SH-SY5Y (cell line): ENCODE data around the gene USP32.

Experiments
- GATA2 ChIP-seq: IDR thresholded peaks from 2 replicates; pipeline ENCODE4 v1.6.1; 2011; ENCODE audit warnings: mild to moderate bottlenecking, low read depth, low read length
- GATA3 ChIP-seq: IDR thresholded peaks from 2 replicates; pipeline ENCODE4 v1.6.1; 2011; ENCODE audit warnings: low read depth, mild to moderate bottlenecking, low read length, moderate library complexity

Gene USP32

DNA sequence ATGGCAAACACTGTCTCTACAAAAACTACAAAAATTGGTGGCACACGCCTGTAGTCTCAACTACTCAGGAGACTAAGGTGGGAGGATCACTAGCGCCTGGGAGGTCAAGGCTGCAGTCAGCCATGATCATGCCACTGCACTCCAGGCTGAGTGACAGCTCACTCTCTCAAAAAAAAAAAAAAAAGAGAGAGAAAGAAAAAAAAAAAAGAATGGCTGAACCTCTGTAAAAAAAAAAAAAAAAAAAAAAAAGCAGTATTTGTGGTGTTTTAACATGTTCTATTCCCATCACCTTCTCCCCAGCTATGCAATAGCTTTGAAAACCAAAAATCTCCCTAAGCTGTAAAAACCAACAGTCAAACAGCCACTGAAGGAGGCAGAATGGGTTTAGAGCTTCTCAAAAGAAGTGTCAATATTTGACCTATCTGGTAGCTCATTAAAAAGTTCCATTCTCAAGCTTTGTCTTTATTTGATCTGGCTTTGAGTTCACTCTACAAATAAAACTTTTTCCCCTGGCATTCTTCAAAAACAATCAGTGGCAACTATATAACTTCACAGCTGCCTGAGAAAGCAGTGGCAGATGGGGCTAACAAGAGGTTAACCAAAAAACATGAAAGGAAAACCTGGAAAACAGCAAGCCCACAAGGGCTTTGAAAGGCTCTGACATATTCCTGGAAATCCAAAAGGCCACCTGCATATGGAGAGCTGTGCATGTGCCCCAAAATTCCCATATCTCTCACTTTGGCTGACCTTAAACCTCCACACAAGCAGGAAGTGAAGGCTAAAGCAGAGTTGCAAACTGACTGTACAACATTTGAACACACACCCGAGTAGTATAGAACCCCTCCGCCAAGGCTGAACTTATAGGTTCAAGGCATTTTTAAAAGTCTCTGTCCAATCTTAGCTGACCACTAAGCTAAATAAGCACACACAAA lies 36.0 kb downstream of the USP32 start:
- TF ChIP-seq GATA3 (no peak), GATA2 (no peak)

GRCh38 chr17:60354223-60354622 lies 37.7 kb downstream of the USP32 start:
- TF ChIP-seq GATA2 (no peak), GATA3 (no peak)

DNA sequence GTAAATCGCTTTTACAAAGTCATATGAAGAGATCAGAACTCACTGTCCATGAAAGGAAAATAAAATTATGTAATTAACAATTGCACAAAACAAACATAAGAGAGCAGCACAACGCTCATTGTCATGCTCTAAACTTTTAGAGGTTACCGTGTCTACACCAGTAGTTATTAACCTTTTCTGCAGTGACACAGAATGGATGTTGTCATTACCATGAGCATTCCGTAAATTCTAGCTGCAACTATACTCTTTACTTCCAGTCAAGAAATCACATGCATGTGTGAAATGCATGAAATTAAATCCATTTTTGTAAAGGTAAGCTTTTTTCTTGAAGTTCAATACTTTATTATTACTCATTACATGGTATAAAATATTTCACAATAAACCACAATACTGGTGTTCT lies 38.2 kb downstream of the USP32 start:
- TF ChIP-seq GATA3: no peak
- TF ChIP-seq GATA2: no peak

GRCh38 chr17:60352569-60352968 lies 39.4 kb downstream of the USP32 start:
- TF ChIP-seq GATA2: no peak
- TF ChIP-seq GATA3: no peak

DNA sequence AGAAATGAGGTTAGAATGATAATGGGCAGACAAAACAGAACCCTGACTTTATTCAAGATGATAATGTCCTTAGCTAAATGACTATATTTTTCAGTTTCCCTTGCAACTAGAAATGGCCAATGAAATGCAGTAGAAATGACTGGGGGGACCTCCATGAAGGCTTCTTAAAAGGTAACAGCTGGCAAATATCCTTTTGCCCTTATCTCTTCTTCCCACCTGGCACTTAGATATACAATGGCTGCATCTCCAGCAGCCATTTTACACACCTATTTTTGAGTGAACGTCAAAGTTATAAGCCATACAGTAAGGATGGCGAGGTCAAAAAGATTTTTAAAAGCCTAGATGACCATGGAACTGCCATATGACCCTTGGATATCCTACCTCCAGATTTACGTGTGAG lies 39.9 kb downstream of the USP32 start:
- TF ChIP-seq GATA2 (no peak), GATA3 (no peak)

DNA sequence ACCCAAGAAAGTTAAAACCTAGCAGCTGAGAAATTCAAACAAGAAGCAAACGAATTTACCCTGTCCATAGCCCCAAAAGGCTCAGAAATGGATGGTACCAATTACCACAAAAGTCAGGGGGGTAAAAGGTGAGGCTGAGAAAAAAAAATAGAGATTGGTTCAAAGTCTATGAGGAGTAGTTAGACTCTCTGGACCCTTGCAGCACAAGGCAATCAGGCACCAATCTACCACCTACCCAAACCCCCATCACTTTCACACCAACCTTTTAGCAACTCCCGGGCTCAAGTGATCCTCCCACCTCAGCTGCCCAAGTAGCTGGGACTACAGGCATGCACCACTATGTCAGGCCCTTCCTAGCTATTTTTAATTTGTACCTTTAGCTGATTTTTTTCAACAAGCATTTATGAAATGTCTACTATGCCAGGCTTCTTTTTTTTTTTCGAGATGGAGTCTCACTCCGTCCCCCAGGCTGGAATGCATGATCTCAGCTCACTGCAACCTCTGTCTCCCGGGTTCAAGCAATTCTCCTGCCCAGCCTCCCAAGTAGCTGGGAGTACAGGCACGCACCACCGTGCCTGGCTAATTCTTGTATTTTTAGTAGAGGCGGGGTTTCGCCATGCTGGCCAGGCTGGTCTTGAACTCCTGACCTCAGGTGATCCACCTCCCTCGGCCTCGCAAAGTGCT lies 40.8 kb downstream of the USP32 start:
- TF ChIP-seq GATA3 (no peak), GATA2 (no peak)

GRCh38 chr17:60348616-60349015 lies 43.3 kb downstream of the USP32 start:
- no peak for TF ChIP-seq GATA2
- TF ChIP-seq GATA3: no peak

DNA sequence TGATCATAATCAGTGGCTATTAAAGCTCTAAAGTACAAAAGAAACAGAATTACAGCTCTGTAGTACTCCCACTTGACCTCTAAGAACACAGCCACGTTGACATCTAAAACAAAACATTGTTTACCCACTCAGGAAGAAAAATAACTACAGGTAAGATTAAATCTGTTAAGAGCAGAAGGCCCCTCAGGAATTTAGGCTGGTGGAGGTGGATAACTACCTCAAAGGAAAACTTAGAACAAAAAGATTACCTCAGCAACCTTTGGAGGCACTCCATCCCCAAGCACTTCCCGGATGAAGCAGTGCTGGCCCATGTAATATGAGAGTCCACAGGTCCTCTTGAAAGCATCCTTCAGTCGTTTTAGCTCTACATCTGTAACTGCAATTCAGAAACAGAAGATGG lies 46.7 kb downstream of the USP32 start:
- TF ChIP-seq GATA3: no peak
- no peak for TF ChIP-seq GATA2

DNA sequence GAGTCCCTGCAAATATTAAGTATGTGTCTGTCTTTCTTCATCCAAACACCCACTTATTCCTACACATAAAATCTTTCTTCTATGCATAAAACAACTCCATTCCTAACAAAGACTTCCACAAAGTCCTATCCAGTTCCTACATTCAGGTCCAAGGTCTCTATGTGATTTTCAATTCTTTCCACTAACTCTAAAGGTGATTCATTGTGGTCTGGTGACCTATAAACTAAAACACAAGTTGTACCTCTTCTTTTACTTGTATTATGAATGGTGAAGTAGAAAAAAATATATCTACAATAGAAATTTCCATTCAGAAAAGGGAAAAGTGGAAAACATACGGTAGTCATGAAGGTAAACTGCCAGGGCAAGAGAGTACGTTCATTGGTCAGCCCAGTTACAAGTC lies 56.6 kb downstream of the USP32 start:
- TF ChIP-seq GATA2 (no peak), GATA3 (no peak)

DNA sequence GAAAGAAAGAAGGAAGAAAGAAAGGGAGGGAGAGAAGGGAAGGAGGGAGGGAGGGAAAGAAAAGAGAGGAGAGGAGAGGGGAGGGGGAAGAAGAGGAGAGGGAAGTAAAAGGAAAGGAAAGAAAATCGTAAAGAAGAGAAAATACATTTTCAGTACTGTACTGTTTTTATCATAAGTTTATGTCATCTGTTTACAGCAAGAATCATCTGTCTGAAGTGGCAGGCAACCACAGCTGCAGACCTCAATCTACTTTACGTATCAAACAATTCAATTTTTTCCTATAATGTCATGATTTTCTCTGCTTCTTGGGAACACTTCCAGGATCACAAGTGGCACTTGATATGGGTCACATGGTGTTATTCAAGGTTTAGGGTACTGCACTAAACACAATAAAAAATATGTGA lies 58.3 kb downstream of the USP32 start:
- TF ChIP-seq GATA3 (no peak), GATA2 (no peak)

DNA sequence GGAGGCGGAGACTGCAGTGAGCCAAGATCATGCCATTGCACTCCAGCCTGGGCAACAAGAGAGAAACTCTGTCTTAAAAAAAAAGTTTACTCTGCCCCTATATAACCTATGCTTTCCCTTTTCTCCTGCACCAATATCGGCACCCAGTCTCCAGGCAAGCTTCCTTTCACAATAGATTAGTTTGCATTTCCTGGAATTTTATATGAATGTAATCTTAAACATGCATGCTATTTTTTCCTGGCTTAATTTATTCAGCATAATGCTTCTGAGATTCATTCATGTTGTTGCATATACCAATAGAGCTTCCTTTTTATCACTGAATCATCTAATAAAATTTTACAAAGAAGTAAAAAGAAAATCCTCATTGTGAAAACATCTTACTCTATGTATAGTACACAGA lies 59.4 kb downstream of the USP32 start:
- TF ChIP-seq GATA2 (no peak), GATA3 (no peak)

GRCh38 chr17:60330731-60331130 lies 61.2 kb downstream of the USP32 start:
- TF ChIP-seq GATA3 (no peak), GATA2 (no peak)

- TF ChIP-seq GATA3 (no peak), GATA2 (no peak)
Observed at GRCh38 chr17:60328679-60329078, 63.3 kb downstream of the USP32 start.

DNA sequence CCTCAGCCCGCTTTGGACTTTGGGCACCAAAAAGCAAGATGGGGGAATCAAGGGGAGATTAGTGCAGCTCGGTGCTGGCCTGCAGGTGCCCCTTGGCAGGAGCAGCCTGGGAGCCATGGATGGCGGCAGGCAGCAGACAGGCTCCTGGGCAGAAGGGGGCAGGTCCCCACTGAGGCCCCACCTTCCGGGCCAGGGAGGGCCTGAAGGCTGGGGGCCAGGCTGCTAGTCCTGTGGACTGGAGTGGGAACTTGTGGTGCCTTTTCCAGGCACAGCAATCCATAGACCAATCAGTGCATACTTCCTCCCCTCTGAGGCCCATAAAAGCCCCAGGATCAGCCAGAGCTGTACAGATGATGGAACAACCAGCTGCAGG lies 64.0 kb downstream of the USP32 start:
- no peak for TF ChIP-seq GATA2
- TF ChIP-seq GATA3: no peak
